ENCODE measurements around the gene OR7D2. TPM values are rescaled to one million over a fixed set of nuclear protein-coding genes. Genes with fewer than 3 reads are reported as not detected.
A peak's percentile ranks its signal among the peaks of the same experiment; 100 is the strongest.

OR7D2 gene
- total RNA-seq = not detected
- polyA plus RNA-seq = under 1 TPM in 1 of 3 donors, not detected in 2; 0.01 TPM

GRCh38 chr19:9178901-9179300, at the start of gene OR7D2:
Gene OR7D2 (plus strand): TSS chr19:9178979. CDS start chr19:9185782, 6,803 bp downstream.
- H3K27ac ChIP-seq = no peak within 1 kb of the TSS
- H3K9me3 ChIP-seq = no peaks in the 10 kb centered on the region
- TF ChIP-seq, protein P1, sequence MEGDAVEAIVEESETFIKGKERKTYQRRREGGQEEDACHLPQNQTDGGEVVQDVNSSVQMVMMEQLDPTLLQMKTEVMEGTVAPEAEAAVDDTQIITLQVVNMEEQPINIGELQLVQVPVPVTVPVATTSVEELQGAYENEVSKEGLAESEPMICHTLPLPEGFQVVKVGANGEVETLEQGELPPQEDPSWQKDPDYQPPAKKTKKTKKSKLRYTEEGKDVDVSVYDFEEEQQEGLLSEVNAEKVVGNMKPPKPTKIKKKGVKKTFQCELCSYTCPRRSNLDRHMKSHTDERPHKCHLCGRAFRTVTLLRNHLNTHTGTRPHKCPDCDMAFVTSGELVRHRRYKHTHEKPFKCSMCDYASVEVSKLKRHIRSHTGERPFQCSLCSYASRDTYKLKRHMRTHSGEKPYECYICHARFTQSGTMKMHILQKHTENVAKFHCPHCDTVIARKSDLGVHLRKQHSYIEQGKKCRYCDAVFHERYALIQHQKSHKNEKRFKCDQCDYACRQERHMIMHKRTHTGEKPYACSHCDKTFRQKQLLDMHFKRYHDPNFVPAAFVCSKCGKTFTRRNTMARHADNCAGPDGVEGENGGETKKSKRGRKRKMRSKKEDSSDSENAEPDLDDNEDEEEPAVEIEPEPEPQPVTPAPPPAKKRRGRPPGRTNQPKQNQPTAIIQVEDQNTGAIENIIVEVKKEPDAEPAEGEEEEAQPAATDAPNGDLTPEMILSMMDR (IDR thresholded peaks at IDR 0.05) = no peak
- no peak for TF ChIP-seq POLR2A (IDR thresholded peaks at IDR 0.05)
- no peak for TF ChIP-seq EP300 (IDR thresholded peaks at IDR 0.05)
- no peak for TF ChIP-seq POLR2AphosphoS5 (IDR thresholded peaks at IDR 0.05)
- 70 to 72% methylated on average over 4 of the region's 4 CpGs for whole genome bisulfite sequencing, 2 donors
- no peak for DNase-seq
- H3K27me3 ChIP-seq = no peaks in the 10 kb centered on the region
- intact Hi-C loops (cut with DNase I) = no loop called here
- H3K4me1 ChIP-seq = no peaks in the 10 kb centered on the region
- H3K36me3 ChIP-seq = no peaks in the 10 kb centered on the region
- H3K4me3 ChIP-seq = no peak within 1 kb of the TSS

GRCh38 chr19:9130965-9131364, 47.8 kb upstream of the OR7D2 start:
- no peaks in the 10 kb centered on the region for H3K4me1 ChIP-seq
- H3K27me3 ChIP-seq = peaks cover 0 to 21% (median 0%) of the 10 kb centered on the region in 3 donors
- WGBS, 2 donors = 25 to 81% methylated on average over 1 of the region's 1 CpG
- TF ChIP-seq, protein P1 (IDR thresholded peaks at IDR 0.05) = no peak
- TF ChIP-seq POLR2AphosphoS5 (IDR thresholded peaks at IDR 0.05) = no peak
- no peak for TF ChIP-seq POLR2A (IDR thresholded peaks at IDR 0.05)
- TF ChIP-seq EP300 (IDR thresholded peaks at IDR 0.05) = no peak
- no peaks in the 10 kb centered on the region for H3K9me3 ChIP-seq
- DNase-seq = no peak
- H3K4me3 ChIP-seq = no peak overlapping the region
- no peak overlapping the region for H3K27ac ChIP-seq
- intact Hi-C loops (cut with DNase I) = no loop called here
- no peaks in the 10 kb centered on the region for H3K36me3 ChIP-seq

DNA sequence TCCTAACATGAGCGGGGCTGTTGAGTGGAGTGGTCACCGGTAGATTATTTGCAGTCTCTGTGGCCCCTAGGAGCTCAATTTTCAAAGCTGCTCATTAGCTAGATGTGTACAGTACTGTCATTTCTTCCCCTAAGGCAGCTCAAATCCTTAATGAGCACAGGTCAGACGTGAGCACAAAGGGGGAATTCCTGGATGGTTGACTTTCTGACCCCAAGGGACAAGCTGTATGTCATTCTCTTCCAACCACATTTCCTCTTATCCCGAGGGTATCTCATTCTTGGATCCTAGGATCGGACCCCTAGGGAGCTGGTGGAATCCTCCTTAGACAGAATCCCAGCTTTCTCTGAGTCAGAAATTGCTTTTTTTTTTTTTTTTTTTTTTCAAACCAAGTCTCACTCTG, 46.4 kb upstream of the OR7D2 start:
- Histone ChIP-seq H3K36me3 (no peaks in the 10 kb centered on the region), H3K4me3 (no peak overlapping the region), H3K9me3 (no peaks in the 10 kb centered on the region), H3K27me3 (peaks cover 0 to 13% (median 0%) of the 10 kb centered on the region in 3 donors), H3K27ac (no peak overlapping the region), H3K4me1 (no peaks in the 10 kb centered on the region)
- WGBS, 2 donors = 62 to 64% methylated on average over 5 of the region's 5 CpGs
- DNase-seq = no peak
- intact Hi-C loops (cut with DNase I) = no loop called here
- TF ChIP-seq POLR2A (IDR thresholded peaks at IDR 0.05) (no peak), EP300 (IDR thresholded peaks at IDR 0.05) (no peak), POLR2AphosphoS5 (IDR thresholded peaks at IDR 0.05) (no peak)
- TF ChIP-seq, protein P1 (IDR thresholded peaks at IDR 0.05) = no peak

DNA sequence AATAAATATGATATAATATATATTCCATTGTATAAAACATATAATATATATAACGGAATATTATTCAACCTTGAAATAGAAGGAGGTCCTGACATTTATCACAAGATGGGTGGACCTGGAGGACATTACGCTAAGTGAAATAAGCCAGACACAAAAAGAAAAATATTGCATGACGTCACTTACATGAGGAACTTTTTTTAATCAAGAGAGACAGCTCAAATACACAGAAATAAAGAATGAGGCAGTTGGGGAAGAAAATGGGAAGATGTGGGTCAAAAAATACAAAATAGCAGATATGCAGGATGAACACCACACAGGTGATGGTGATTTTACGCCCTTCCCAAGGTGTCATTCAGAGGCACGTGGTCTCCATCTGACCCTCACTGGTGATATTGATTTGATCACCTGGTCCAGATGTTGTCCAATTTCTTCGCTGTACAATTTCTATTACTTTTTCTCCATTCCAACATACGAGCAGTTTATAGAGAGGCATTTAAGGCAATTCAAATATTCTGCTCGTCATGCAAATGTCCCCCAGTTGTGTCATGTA, 39.1 kb upstream of the OR7D2 start:
- 29 to 33% methylated on average over 8 of the region's 8 CpGs for WGBS, 2 donors
- DNase-seq = no peak
- Histone ChIP-seq H3K4me1 (peaks cover 0 to 28% (median 14%) of the 10 kb centered on the region in 4 donors), H3K9me3 (peaks cover 0 to 2% (median 0%) of the 10 kb centered on the region in 4 donors), H3K27me3 (no peaks in the 10 kb centered on the region), H3K27ac (peak overlapping the region; percentile 85 to 93 (median 92)), H3K36me3 (no peaks in the 10 kb centered on the region), H3K4me3 (peak overlapping the region; percentile 74 to 94 (median 84))
- TF ChIP-seq POLR2AphosphoS5 (IDR thresholded peaks at IDR 0.05) (no peak), EP300 (IDR thresholded peaks at IDR 0.05) (no peak), POLR2A (IDR thresholded peaks at IDR 0.05) (no peak)
- TF ChIP-seq, protein P1 (IDR thresholded peaks at IDR 0.05) = no peak
- intact Hi-C loops (cut with DNase I) = loop anchor here (2.0 to 10.0 kb wide), 4 partner anchors 169 to 658 kb away; partner anchors contain the start of genes ZNF426, ZNF562 and ZNF699

Measured in sigmoid colon (tissue), 7 donors.